ENCODE data around the gene ALDH7A1.
"Not testable (repeated sequence)": the region's sequence is repeated elsewhere in the genome, so short reads cannot be mapped to it uniquely, and the experiment has no call there.

ALDH7A1 gene

GRCh38 chr5:126531543-126532120 is 63.4 kb downstream of the ALDH7A1 start:
- no peak for DNase-seq

GRCh38 chr5:126527892-126528291 is 67.1 kb downstream of the ALDH7A1 start:
- DNase-seq, result no peak

GRCh38 chr5:126527158-126527557 is 67.9 kb downstream of the ALDH7A1 start:
- no peak for DNase-seq

- DNase-seq, result no peak
Observed at GRCh38 chr5:126526493-126526892, 68.5 kb downstream of the ALDH7A1 start.

- DNase-seq, result no peak
Observed at GRCh38 chr5:126525630-126526245, 69.3 kb downstream of the ALDH7A1 start.

GRCh38 chr5:126523818-126524510 is 71.1 kb downstream of the ALDH7A1 start:
- DNase-seq, result no peak

GRCh38 chr5:126521130-126521529 is 73.9 kb downstream of the ALDH7A1 start:
- no peak for DNase-seq

- DNase-seq, result no peak
Observed at GRCh38 chr5:126520593-126520953, 74.4 kb downstream of the ALDH7A1 start.

- no peak for DNase-seq
Observed at GRCh38 chr5:126519637-126520592, 75.1 kb downstream of the ALDH7A1 start.

- DNase-seq, result not testable (repeated sequence)
Observed at GRCh38 chr5:126519223-126519622, 75.8 kb downstream of the ALDH7A1 start.

GRCh38 chr5:126516852-126517251 is 78.2 kb downstream of the ALDH7A1 start:
- DNase-seq, result no peak

- no peak for DNase-seq
Observed at GRCh38 chr5:126516133-126516532, 78.9 kb downstream of the ALDH7A1 start.

- no peak for DNase-seq
Observed at GRCh38 chr5:126515337-126515736, 79.7 kb downstream of the ALDH7A1 start.

- no peak for DNase-seq
Observed at GRCh38 chr5:126514558-126515141, 80.4 kb downstream of the ALDH7A1 start.

- DNase-seq, result no peak
Observed at GRCh38 chr5:126514131-126514557, 80.9 kb downstream of the ALDH7A1 start.

GRCh38 chr5:126513703-126514102 is 81.3 kb downstream of the ALDH7A1 start:
- no peak for DNase-seq

GRCh38 chr5:126513302-126513701 is 81.7 kb downstream of the ALDH7A1 start:
- DNase-seq, result no peak

GRCh38 chr5:126512451-126512850 is 82.6 kb downstream of the ALDH7A1 start:
- no peak for DNase-seq

- no peak for DNase-seq
Observed at GRCh38 chr5:126511961-126512360, 83.1 kb downstream of the ALDH7A1 start.

- no peak for DNase-seq
Observed at GRCh38 chr5:126509339-126509738, 85.7 kb downstream of the ALDH7A1 start.

- no peak for DNase-seq
Observed at GRCh38 chr5:126508962-126509279, 86.1 kb downstream of the ALDH7A1 start.

GRCh38 chr5:126508251-126508961 is 86.6 kb downstream of the ALDH7A1 start:
- DNase-seq, result no peak
